Measurements from ENCODE around the gene DBN1. TPM values are rescaled to one million over a fixed set of nuclear protein-coding genes. Genes with fewer than 3 reads are reported as not detected.
A peak's percentile ranks its signal among the peaks of the same experiment; 100 is the strongest.

The DBN1 gene
- polyA plus RNA-seq, 1 of the 3 experiments (the other 2 are of a cell fraction): 244 TPM

GRCh38 chr5:177454397-177455035, 18.9 kb downstream of the DBN1 start (continued):
- TF ChIP-seq EZH2phosphoT487 (IDR thresholded peaks at IDR 0.05; ENCODE audit: borderline replicate concordance, low read depth): no peak
- 0 out of 2 replicates have a peak, but pooled peaks have one; percentile 23 for TF ChIP-seq GABPA (IDR thresholded peaks at IDR 0.05; ENCODE audit: low read depth)
- peak; percentile 53; the same call in 1 of the 2 replicates for TF ChIP-seq REST (IDR thresholded peaks at IDR 0.05; ENCODE audit: low read depth, low read length)
- no peak for TF ChIP-seq TEAD4 (IDR thresholded peaks at IDR 0.05; ENCODE audit: borderline replicate concordance, insufficient read depth)

- WGBS (ENCODE audit: low lambda C conversion rate): 41% methylated on average over 19 of the region's 31 CpGs
- H3K36me3 ChIP-seq (replicated peaks in 1 of 2; ENCODE audit: control insufficient read depth in 1 of 2, insufficient read depth in 2 of 2, low read length in 1 of 2): peaks cover 13 to 22% of the 10 kb centered on the region in 2 experiments
- H3K79me2 ChIP-seq (ENCODE audit: insufficient read depth): peaks cover 3% of the 10 kb centered on the region; the same call in 1 of the 2 replicates
- H3K4me1 ChIP-seq (ENCODE audit: control insufficient read depth in 1 of 2, insufficient read depth in 2 of 2, low read depth in 1 of 2, low read length in 1 of 2): peaks cover 19 to 83% of the 10 kb centered on the region in 2 experiments
- no peaks in the 10 kb centered on the region for H3K9me2 ChIP-seq
- H3K4me3 ChIP-seq (ENCODE audit: low read depth in 2 of 2, low read length in 1 of 2): peak overlapping the region; percentile 47 to 48; a peak in 2 of 4 replicates
- TF ChIP-seq FOSL2 (IDR thresholded peaks at IDR 0.05; ENCODE audit: borderline replicate concordance, low read depth) (no peak), USF1 (IDR thresholded peaks at IDR 0.05; ENCODE audit: borderline replicate concordance, low read depth) (no peak), TCF12 (IDR thresholded peaks at IDR 0.05) (no peak), RCOR1 (IDR thresholded peaks at IDR 0.05; ENCODE audit: low read length) (no peak), FOXM1 (IDR thresholded peaks at IDR 0.05; ENCODE audit: low read depth) (no peak), MXI1 (IDR thresholded peaks at IDR 0.05; ENCODE audit: low read depth, low read length) (no peak), RXRA (IDR thresholded peaks at IDR 0.05; ENCODE audit: borderline replicate concordance, low read depth) (no peak), TEAD4 (IDR thresholded peaks at IDR 0.05; ENCODE audit: borderline replicate concordance, insufficient read depth) (no peak), FOXJ3 (CRISPR knock-in tag; IDR thresholded peaks at IDR 0.05) (no peak), TAF1 (IDR thresholded peaks at IDR 0.05; ENCODE audit: borderline replicate concordance, low read depth, low read length) (no peak), MAX (IDR thresholded peaks at IDR 0.05; ENCODE audit: low read depth) (no peak), SIN3A (IDR thresholded peaks at IDR 0.05; ENCODE audit: borderline replicate concordance, low read depth, low read length) (no peak), CTCF (IDR thresholded peaks at IDR 0.05) (no peak), PBX3 (IDR thresholded peaks at IDR 0.05) (no peak), JUND (IDR thresholded peaks at IDR 0.05) (no peak), NRF1 (IDR thresholded peaks at IDR 0.05; ENCODE audit: low read depth, low read length) (no peak), EZH2phosphoT487 (IDR thresholded peaks at IDR 0.05; ENCODE audit: borderline replicate concordance, low read depth) (no peak), NFIC (IDR thresholded peaks at IDR 0.05; ENCODE audit: borderline replicate concordance) (no peak)
- ChIA-PET POLR2A (interaction anchor here (1.1 to 4.9 kb wide), 7 partner anchors 10 to 64 kb away, joined by 3 to 72 read pairs (median 7); no protein-coding TSS in a partner anchor), CTCF (interaction anchor here (0.7 to 15.5 kb wide), 28 partner anchors 8 to 145 kb away, joined by 3 to 375 read pairs (median 6); partner anchors contain the start of genes DBN1, F12, GRK6 and PDLIM7)
- peak overlapping the region; percentile 74; the same call in 1 of the 2 replicates for H3K4me2 ChIP-seq
- H3K9me3 ChIP-seq: no peaks in the 10 kb centered on the region
- H2AFZ ChIP-seq (ENCODE audit: low read depth): no peak overlapping the region
- H3K9ac ChIP-seq: no peak overlapping the region
- H4K20me1 ChIP-seq (ENCODE audit: insufficient read depth): peaks cover 49% of the 10 kb centered on the region
- peaks cover 33% of the 10 kb centered on the region for H3F3A ChIP-seq (replicated peaks; ENCODE audit: insufficient read depth)
- peak overlapping the region; percentile 61 to 91; a peak in 3 of 4 replicates for H3K27ac ChIP-seq (ENCODE audit: low read depth in 2 of 2, low read length in 1 of 2)
- H3K27me3 ChIP-seq (ENCODE audit: insufficient read depth): no peaks in the 10 kb centered on the region
- no peak for DNase-seq
Measured at GRCh38 chr5:177453852-177454396, 19.5 kb downstream of the DBN1 start.

Measured in SK-N-SH (cell line).